Mesothelial cell of epicardium (in vitro differentiated cells): ENCODE measurements around the gene SELENBP1. TPM values are rescaled to one million over a fixed set of nuclear protein-coding genes. Genes with fewer than 3 reads are reported as not detected.

Source experiments
- DNase-seq, 2 experiments: peaks; one replicate each; pipeline ENCODE4 v3.0.0; 2021; ENCODE audit warnings: low spot score in 2 of 2; ENCODE audit not compliant: unreplicated experiment in 2 of 2
- H3K27ac Mint-ChIP-seq: 2 replicates; pipeline ENCODE4 v1.8.0; 2021; ENCODE audit warnings: mixed read lengths
- H3K27me3 Mint-ChIP-seq: 2 replicates; pipeline ENCODE4 v1.8.0; 2021; ENCODE audit warnings: low read depth, mixed read lengths
- H3K36me3 Mint-ChIP-seq: 2 replicates; pipeline ENCODE4 v1.8.0; 2021; ENCODE audit warnings: mixed read lengths
- H3K4me1 Mint-ChIP-seq: 2 replicates; pipeline ENCODE4 v1.8.0; 2021; ENCODE audit warnings: mixed read lengths
- H3K4me3 Mint-ChIP-seq: 2 replicates; pipeline ENCODE4 v1.8.0; 2021; ENCODE audit warnings: mild to moderate bottlenecking, moderate library complexity, mixed read lengths
- H3K9me3 Mint-ChIP-seq: 2 replicates; pipeline ENCODE4 v1.8.0; 2021; ENCODE audit warnings: mixed read lengths
- total RNA-seq: library from RNA; stranded (reverse); gene quantifications from 3 replicates; pipeline ENCODE4 v1.2.1, GENCODE V29; 2021
- TF ChIP-seq, protein P1 (sequence below): fragments of 200-600 bp; sonication (generic); IDR thresholded peaks from one replicate; pipeline ENCODE4 v1.5.0; 2021; ENCODE audit warnings: antibody characterized with exemption; ENCODE audit not compliant: unreplicated experiment

Gene SELENBP1
- total RNA-seq, 1 donor from 2014 or later = 58.5 TPM

DNA sequence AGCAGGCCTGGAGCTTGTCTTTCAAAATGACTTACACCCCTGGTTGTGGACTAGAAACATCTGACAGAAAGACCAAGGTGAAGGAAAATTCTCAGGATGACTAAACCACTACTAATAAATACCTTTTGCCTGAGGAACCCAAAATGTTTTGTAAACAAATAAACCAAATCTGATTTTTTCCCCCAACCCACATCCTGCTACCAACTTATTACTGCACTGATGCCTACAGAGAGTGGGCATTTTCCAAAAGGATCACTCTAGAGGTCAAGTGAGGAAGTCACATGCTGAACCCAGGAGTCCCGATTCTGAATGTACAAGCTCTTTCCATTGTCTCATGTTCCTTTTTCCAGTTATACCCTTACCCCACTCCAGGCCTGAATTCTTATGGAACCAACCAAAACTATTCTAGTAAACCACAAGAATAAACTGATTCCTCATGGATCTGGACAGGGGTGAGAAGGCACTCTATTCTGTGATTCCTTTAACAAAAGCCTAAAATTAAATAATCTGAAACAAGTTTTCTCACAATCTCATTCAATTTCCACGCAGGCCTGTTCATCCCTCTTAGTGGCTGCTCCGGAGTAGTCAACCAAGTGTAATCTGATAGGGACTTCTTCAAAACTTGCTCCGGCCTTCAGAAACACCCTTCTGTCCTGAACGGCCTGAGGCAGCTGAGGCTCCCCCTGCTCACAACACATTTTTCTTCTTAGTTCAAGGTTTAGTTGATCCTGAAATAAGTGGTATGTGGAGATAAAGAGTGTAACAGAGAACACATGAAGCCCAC, 46.7 kb downstream of the SELENBP1 start:
- H3K4me3 Mint-ChIP-seq = peak overlapping the region; percentile 85
- H3K4me1 Mint-ChIP-seq = peaks cover 24% of the 10 kb centered on the region
- no peaks in the 10 kb centered on the region for H3K27me3 Mint-ChIP-seq
- peak overlapping the region; percentile 91 for H3K27ac Mint-ChIP-seq
- H3K9me3 Mint-ChIP-seq = no peaks in the 10 kb centered on the region
- H3K36me3 Mint-ChIP-seq = peaks cover 11% of the 10 kb centered on the region
- no peak for DNase-seq
- TF ChIP-seq, protein P1, sequence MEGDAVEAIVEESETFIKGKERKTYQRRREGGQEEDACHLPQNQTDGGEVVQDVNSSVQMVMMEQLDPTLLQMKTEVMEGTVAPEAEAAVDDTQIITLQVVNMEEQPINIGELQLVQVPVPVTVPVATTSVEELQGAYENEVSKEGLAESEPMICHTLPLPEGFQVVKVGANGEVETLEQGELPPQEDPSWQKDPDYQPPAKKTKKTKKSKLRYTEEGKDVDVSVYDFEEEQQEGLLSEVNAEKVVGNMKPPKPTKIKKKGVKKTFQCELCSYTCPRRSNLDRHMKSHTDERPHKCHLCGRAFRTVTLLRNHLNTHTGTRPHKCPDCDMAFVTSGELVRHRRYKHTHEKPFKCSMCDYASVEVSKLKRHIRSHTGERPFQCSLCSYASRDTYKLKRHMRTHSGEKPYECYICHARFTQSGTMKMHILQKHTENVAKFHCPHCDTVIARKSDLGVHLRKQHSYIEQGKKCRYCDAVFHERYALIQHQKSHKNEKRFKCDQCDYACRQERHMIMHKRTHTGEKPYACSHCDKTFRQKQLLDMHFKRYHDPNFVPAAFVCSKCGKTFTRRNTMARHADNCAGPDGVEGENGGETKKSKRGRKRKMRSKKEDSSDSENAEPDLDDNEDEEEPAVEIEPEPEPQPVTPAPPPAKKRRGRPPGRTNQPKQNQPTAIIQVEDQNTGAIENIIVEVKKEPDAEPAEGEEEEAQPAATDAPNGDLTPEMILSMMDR = no peak

DNA sequence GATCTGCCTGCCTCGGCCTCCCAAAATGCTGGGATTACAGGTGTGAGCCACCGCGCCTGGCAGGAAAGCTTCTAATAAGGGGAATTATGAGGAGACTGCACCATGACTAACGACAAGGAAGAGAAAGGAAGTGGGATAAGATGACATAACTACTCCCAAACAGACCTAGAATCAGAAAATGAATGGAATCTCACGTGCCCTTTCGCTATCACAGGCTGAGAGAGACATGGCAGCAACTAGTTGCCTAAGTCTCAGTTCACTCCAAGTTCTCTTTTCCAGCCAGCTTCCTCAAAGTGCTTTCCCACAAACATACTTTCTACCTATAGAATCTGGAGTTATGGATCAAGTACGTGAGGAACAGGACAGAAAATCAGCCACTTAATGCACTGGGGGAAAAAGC, 47.3 kb downstream of the SELENBP1 start:
- Mint-ChIP-seq H3K36me3 (peaks cover 15% of the 10 kb centered on the region), H3K27ac (peak overlapping the region; percentile 91), H3K27me3 (no peaks in the 10 kb centered on the region), H3K4me1 (peaks cover 24% of the 10 kb centered on the region), H3K4me3 (no peak overlapping the region), H3K9me3 (no peaks in the 10 kb centered on the region)
- TF ChIP-seq, protein P1 = no peak
- no peak for DNase-seq

DNA sequence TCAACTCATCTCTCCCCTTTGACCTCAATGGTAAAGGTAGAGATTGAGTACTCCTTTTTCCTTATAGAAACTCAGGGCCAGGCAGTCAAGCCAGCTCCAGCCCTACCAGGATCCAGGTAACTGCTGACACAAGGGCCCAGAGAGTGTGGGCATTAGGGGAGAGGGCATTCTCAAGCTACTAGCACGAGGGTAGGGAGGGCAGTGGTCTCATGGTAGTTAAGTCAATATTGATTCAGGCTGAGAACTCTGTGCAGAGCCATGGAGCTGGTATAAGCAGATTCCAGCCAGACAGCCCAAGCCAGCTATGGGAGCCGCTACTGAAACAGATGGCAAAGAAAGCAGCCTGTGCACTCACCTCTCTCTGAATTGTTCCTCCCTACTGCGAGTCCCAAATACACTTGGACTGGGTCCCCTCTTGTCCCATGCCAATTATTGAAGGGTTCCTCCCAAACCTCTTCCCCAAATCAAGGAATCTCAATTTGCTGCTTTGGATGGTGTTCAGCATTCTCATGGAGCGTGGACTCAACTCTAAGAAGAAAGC, 48.0 kb downstream of the SELENBP1 start:
- TF ChIP-seq, protein P1 = no peak
- Mint-ChIP-seq H3K4me3 (no peak overlapping the region), H3K27ac (no peak overlapping the region), H3K27me3 (no peaks in the 10 kb centered on the region), H3K36me3 (peaks cover 15% of the 10 kb centered on the region), H3K9me3 (no peaks in the 10 kb centered on the region), H3K4me1 (peaks cover 24% of the 10 kb centered on the region)
- no peak for DNase-seq

DNA sequence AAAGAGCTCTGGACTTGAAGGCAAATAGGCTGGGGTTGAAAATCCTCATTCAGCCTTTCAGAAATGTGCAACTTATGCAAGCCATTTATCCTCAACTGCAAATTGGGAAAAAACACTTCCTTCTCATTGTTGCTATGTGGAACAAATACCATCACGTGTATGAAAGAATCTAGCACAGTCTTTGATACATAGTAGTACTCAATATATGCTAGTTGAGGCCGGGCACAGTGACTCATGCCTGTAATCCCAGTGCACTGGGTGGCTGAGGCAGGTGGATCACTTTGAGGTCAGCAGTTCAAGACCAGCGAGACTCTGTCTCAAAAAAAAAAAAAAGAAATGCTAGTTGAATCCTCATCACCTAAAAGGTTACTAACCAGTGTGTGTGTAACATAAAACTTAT, 53.5 kb downstream of the SELENBP1 start:
- Mint-ChIP-seq H3K4me1 (no peaks in the 10 kb centered on the region), H3K27ac (no peak overlapping the region), H3K27me3 (no peaks in the 10 kb centered on the region), H3K4me3 (no peak overlapping the region), H3K36me3 (peaks cover 37% of the 10 kb centered on the region), H3K9me3 (no peaks in the 10 kb centered on the region)
- DNase-seq = no peak
- TF ChIP-seq, protein P1 = no peak

DNA sequence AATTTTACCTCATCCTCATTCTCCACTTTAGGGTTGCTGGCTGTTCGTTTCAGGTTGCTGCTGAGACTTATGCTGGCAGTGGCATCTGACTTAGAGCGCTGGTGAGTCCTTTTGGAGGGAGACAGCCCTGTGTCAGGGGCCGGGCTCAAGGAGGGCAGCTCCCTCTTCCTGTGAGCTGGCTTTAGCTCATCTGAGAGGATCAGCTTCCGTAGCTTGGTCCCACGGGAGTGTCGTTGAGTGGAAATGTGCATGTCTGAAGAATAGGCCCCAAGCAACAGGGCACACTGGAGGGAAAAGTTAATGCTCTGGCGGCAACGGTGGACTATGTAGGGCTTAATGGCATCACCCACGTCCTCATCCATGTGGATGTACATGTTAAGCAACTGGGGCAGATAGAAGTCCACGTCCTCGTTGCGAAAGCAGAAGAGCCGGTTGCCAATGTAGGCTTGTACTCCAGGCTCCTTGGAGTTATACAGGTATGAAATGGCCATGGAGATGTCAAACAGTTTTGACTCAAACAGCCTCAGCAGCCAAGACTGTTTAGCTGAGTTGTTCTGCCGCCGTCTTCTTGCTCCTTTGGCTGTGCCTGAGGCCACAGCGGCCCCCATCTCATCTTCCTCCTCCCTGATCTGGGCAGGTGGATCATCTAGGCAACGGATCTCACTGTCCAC, 56.8 kb downstream of the SELENBP1 start:
- H3K27ac Mint-ChIP-seq = no peak overlapping the region
- H3K4me3 Mint-ChIP-seq = no peak overlapping the region
- no peaks in the 10 kb centered on the region for H3K9me3 Mint-ChIP-seq
- no peaks in the 10 kb centered on the region for H3K27me3 Mint-ChIP-seq
- H3K4me1 Mint-ChIP-seq = peaks cover 11% of the 10 kb centered on the region
- no peak for DNase-seq
- peaks cover 38% of the 10 kb centered on the region for H3K36me3 Mint-ChIP-seq
- TF ChIP-seq, protein P1 = no peak

Other genes with a start within 250 kb of the SELENBP1 start
- 14.9 to 15.0 TPM (median 14.9 TPM) in 3 replicates for gene SEMA6C, start 226.1 kb downstream of the SELENBP1 start, total RNA-seq
- not detected in 3 replicates for gene TNFAIP8L2, start 216.1 kb downstream of the SELENBP1 start, total RNA-seq
- 9.9 to 11.8 TPM (median 11.4 TPM) in 3 replicates for gene LYSMD1, start 206.8 kb downstream of the SELENBP1 start, total RNA-seq
- gene SCNM1, start 206.6 kb downstream of the SELENBP1 start, total RNA-seq = 34.9 to 37.1 TPM (median 36.9 TPM) in 3 replicates
- 0.77 to 1.7 TPM (median 1.1 TPM) in 3 replicates for gene TMOD4, start 196.7 kb downstream of the SELENBP1 start, total RNA-seq
- gene VPS72, start 182.5 kb downstream of the SELENBP1 start, total RNA-seq = 76.8 to 87.2 TPM (median 82.3 TPM) in 3 replicates
- 122 to 130 TPM (median 124 TPM) in 3 replicates for gene PIP5K1A, start 174.2 kb downstream of the SELENBP1 start, total RNA-seq
- gene PSMD4, start 118.0 kb downstream of the SELENBP1 start, total RNA-seq = 114 to 127 TPM (median 126 TPM) in 3 replicates
- 32.1 to 37.2 TPM (median 32.3 TPM) in 3 replicates for gene ZNF687, start 90.4 kb downstream of the SELENBP1 start, total RNA-seq
- gene PI4KB, start 45.3 kb downstream of the SELENBP1 start, total RNA-seq = 67.2 to 77.6 TPM (median 73.7 TPM) in 3 replicates
- 82.8 to 89.5 TPM (median 88.2 TPM) in 3 replicates for gene RFX5, start 25.5 kb downstream of the SELENBP1 start, total RNA-seq
- 202 to 207 TPM (median 202 TPM) in 3 replicates for gene PSMB4, start 26.9 kb upstream of the SELENBP1 start, total RNA-seq
- gene POGZ, start 86.8 kb upstream of the SELENBP1 start, total RNA-seq = 169 to 182 TPM (median 179 TPM) in 3 replicates
- 37.5 to 39.1 TPM (median 38.9 TPM) in 3 replicates for gene CGN, start 138.7 kb upstream of the SELENBP1 start, total RNA-seq
- gene TUFT1, start 167.6 kb upstream of the SELENBP1 start, total RNA-seq = 14.8 to 17.3 TPM (median 17.3 TPM) in 3 replicates
- 41.5 to 44.0 TPM (median 43.4 TPM) in 3 replicates for gene SNX27, start 239.3 kb upstream of the SELENBP1 start, total RNA-seq